H9 (cell line): Measurements from ENCODE around the gene SLC16A10. TPM values are rescaled to one million over a fixed set of nuclear protein-coding genes. Genes with fewer than 3 reads are reported as not detected.

Experiments used
- DNase-seq: peaks from one replicate; pipeline ENCODE4 v3.0.0-alpha.2; 2017
- H2AFZ ChIP-seq: one replicate; pipeline ENCODE4 v1.6.1; 2013; ENCODE audit warnings: mild to moderate bottlenecking, low read length, control low read depth, moderate library complexity
- H2AK5ac ChIP-seq: 2 replicates; pipeline ENCODE4 v1.6.1; 2013; ENCODE audit warnings: low read length, control low read depth, mixed read lengths; ENCODE audit not compliant: insufficient read length
- H2BK120ac ChIP-seq: one replicate; pipeline ENCODE4 v1.6.1; 2013; ENCODE audit warnings: low read depth, mild to moderate bottlenecking, low read length, control low read depth, inconsistent platforms; ENCODE audit not compliant: poor library complexity, severe bottlenecking
- H2BK12ac ChIP-seq: 2 replicates; pipeline ENCODE4 v1.6.1; 2013; ENCODE audit warnings: low read length, control low read depth, mixed read lengths, low read depth; ENCODE audit not compliant: insufficient read length
- H2BK15ac ChIP-seq: 2 replicates; pipeline ENCODE4 v1.6.1; 2013; ENCODE audit warnings: low read depth, low read length, control low read depth
- H2BK20ac ChIP-seq: one replicate; pipeline ENCODE4 v1.6.1; 2013; ENCODE audit warnings: low read depth, mild to moderate bottlenecking, low read length, control low read depth, inconsistent platforms; ENCODE audit not compliant: poor library complexity, severe bottlenecking
- H2BK5ac ChIP-seq: 2 replicates; pipeline ENCODE4 v1.6.1; 2013; ENCODE audit warnings: low read length, control low read depth, mixed read lengths; ENCODE audit not compliant: insufficient read length
- H3K14ac ChIP-seq: 2 replicates; pipeline ENCODE4 v1.6.1; 2013; ENCODE audit warnings: low read length, control low read depth; ENCODE audit not compliant: insufficient read depth
- H3K18ac ChIP-seq: 2 replicates; pipeline ENCODE4 v1.6.1; 2013; ENCODE audit warnings: low read depth, mild to moderate bottlenecking, mixed read lengths, low read length, control low read depth; ENCODE audit not compliant: insufficient read length
- H3K23ac ChIP-seq: 2 replicates; pipeline ENCODE4 v1.6.1; 2013; ENCODE audit warnings: low read length, control low read depth, mixed read lengths, low read depth; ENCODE audit not compliant: insufficient read length
- H3K23me2 ChIP-seq: 2 replicates; pipeline ENCODE4 v1.6.1; 2013; ENCODE audit warnings: low read depth, mild to moderate bottlenecking, mixed read lengths, low read length, control low read depth; ENCODE audit not compliant: insufficient read length, poor library complexity, severe bottlenecking
- H3K27ac ChIP-seq: 2 replicates; pipeline ENCODE4 v1.5.1; 2013; ENCODE audit warnings: low read length, control low read depth, mixed read lengths, low read depth; ENCODE audit not compliant: insufficient read length
- H3K27me3 ChIP-seq: 2 replicates; pipeline ENCODE4 v1.6.1; 2013; ENCODE audit warnings: low read length, control low read depth, inconsistent platforms; ENCODE audit not compliant: insufficient read depth
- H3K4ac ChIP-seq: 2 replicates; pipeline ENCODE4 v1.6.1; 2013; ENCODE audit warnings: low read depth, mild to moderate bottlenecking, control low read depth, inconsistent platforms, low read length, moderate library complexity
- H3K4me1 ChIP-seq: 2 replicates; pipeline ENCODE4 v1.6.1; 2013; ENCODE audit warnings: low read length, control low read depth, inconsistent platforms; ENCODE audit not compliant: insufficient read depth
- H3K4me2 ChIP-seq: 2 replicates; pipeline ENCODE4 v1.6.1; 2013; ENCODE audit warnings: low read length, control low read depth, mixed read lengths; ENCODE audit not compliant: insufficient read length, insufficient read depth
- H3K56ac ChIP-seq: 2 replicates; pipeline ENCODE4 v1.6.1; 2013; ENCODE audit warnings: low read depth, mild to moderate bottlenecking, mixed read lengths, low read length, control low read depth; ENCODE audit not compliant: insufficient read length
- H3K79me1 ChIP-seq: 2 replicates; pipeline ENCODE4 v1.6.1; 2013; ENCODE audit warnings: low read depth, mild to moderate bottlenecking, moderate library complexity, low read length, control low read depth, inconsistent platforms; ENCODE audit not compliant: insufficient read depth, poor library complexity, severe bottlenecking
- H3K79me2 ChIP-seq: 2 replicates; pipeline ENCODE4 v1.6.1; 2013; ENCODE audit warnings: low read length, control low read depth, inconsistent platforms; ENCODE audit not compliant: insufficient read depth
- H3K9ac ChIP-seq: 2 replicates; pipeline ENCODE4 v1.6.1; 2013; ENCODE audit warnings: low read length, control low read depth, mixed read lengths; ENCODE audit not compliant: insufficient read length; ENCODE audit errors: extremely low read depth
- H3K9me3 ChIP-seq: one replicate; pipeline ENCODE4 v1.6.1; 2013; ENCODE audit warnings: low read depth, low read length, inconsistent platforms; ENCODE audit not compliant: control insufficient read depth
- H3T11ph ChIP-seq: one replicate; pipeline ENCODE4 v1.6.1; 2013; ENCODE audit warnings: mild to moderate bottlenecking, low read length, control low read depth, inconsistent platforms
- H4K20me1 ChIP-seq: one replicate; pipeline ENCODE4 v1.6.1; 2013; ENCODE audit not compliant: control insufficient read depth, insufficient read length, insufficient read depth
- H4K5ac ChIP-seq: 2 replicates; pipeline ENCODE4 v1.6.1; 2013; ENCODE audit warnings: low read depth, mild to moderate bottlenecking, mixed read lengths, low read length, control low read depth; ENCODE audit not compliant: insufficient read length
- H4K8ac ChIP-seq: replicated peaks from 2 replicates; pipeline ENCODE4 v1.6.1; 2013; ENCODE audit warnings: low read length, control low read depth, mixed read lengths, low read depth; ENCODE audit not compliant: insufficient read length
- H4K91ac ChIP-seq: 2 replicates; pipeline ENCODE4 v1.6.1; 2013; ENCODE audit warnings: low read depth, mild to moderate bottlenecking, moderate library complexity, mixed read lengths, low read length, control low read depth; ENCODE audit not compliant: insufficient read length
- H3K27ac Mint-ChIP-seq, 3 experiments: 2 replicates in 2 of 3; 3 replicates in 1 of 3; pipeline ENCODE4 v1.8.0; 2020 to 2021; ENCODE audit warnings: mixed read lengths in 3 of 3, mild to moderate bottlenecking in 1 of 3, moderate library complexity in 1 of 3
- H3K27me3 Mint-ChIP-seq: 2 replicates; pipeline ENCODE4 v1.8.0; 2021; ENCODE audit warnings: low read depth, mild to moderate bottlenecking, moderate library complexity, mixed read lengths
- H3K36me3 Mint-ChIP-seq, 3 experiments: 2 replicates in 2 of 3; 3 replicates in 1 of 3; pipeline ENCODE4 v1.8.0; 2020 to 2021; ENCODE audit warnings: low read depth in 3 of 3, mixed read lengths in 3 of 3; ENCODE audit not compliant: insufficient read depth in 1 of 3
- H3K4me1 Mint-ChIP-seq, 2 experiments: 2 replicates each; pipeline ENCODE4 v1.8.0; 2020; ENCODE audit warnings: mixed read lengths in 2 of 2
- H3K4me3 Mint-ChIP-seq, 2 experiments: 2 replicates in 1 of 2; 3 replicates in 1 of 2; pipeline ENCODE4 v1.8.0; 2020 to 2021; ENCODE audit warnings: mild to moderate bottlenecking in 2 of 2, mixed read lengths in 2 of 2, moderate library complexity in 1 of 2
- H3K9me3 Mint-ChIP-seq, 2 experiments: 2 replicates in 1 of 2; 3 replicates in 1 of 2; pipeline ENCODE4 v1.8.0; 2020; ENCODE audit warnings: mild to moderate bottlenecking in 2 of 2, mixed read lengths in 2 of 2, moderate library complexity in 1 of 2
- WGBS: extraction: QIAGEN DNeasy Blood & Tissue Kit; methylation state at CpG from one replicate; pipeline ENCODE4 v1.1.7; 2013; ENCODE audit warnings: missing lambda C conversion rate, low lambda C conversion rate, mixed read lengths; ENCODE audit not compliant: insufficient read length; ENCODE audit errors: extremely low coverage; 5-methylcytosine and 5-hydroxymethylcytosine counted together
- total RNA-seq: library from RNA; stranded (reverse); gene quantifications from 2 replicates; pipeline ENCODE4 v1.2.1, GENCODE V29; 2021
- TF ChIP-seq, protein P1 (sequence below): fragments of 200-600 bp; sonication (generic); conservative IDR thresholded peaks from 3 replicates; pipeline ENCODE4 v1.8.0; 2021; ENCODE audit warnings: antibody characterized with exemption, mild to moderate bottlenecking

The SLC16A10 gene
- total RNA-seq, 1 experiment from 2014 or later = 11.4 TPM

DNA sequence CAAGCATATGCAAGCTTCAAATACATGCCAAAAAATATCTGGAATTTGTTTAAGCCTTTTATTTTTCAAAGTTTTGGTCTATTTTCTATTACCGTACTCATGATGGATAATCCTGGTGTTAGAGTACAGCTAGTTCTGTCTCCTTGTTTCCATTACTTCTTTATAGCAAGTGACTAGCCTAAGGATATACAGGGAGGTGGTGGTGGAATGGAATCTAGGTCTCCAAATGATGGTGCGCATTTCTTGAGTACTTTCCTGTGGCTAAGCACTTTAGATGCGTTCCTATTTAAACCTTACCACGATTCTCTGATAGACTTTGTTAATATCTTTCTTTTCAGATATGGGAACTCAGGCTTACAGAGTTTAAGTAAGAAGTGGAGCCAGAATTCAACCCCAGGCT lies 3.5 kb downstream of the SLC16A10 start:
- no peak overlapping the region for H4K91ac ChIP-seq
- Mint-ChIP-seq H3K4me1 (peaks cover 38 to 42% of the 10 kb centered on the region in 2 experiments), H3K27ac (no peak overlapping the region), H3K36me3 (peaks cover 0 to 8% (median 0%) of the 10 kb centered on the region in 3 experiments; a peak in 1 of 7 replicates), H3K9me3 (peaks cover 0 to 2% of the 10 kb centered on the region in 2 experiments; a peak in 2 of 5 replicates), H3K4me3 (no peak overlapping the region), H3K27me3 (peaks cover 27% of the 10 kb centered on the region)
- H3K4me2 ChIP-seq = no peak overlapping the region
- no peak overlapping the region for H2BK15ac ChIP-seq
- H4K5ac ChIP-seq = no peak overlapping the region
- H2BK20ac ChIP-seq = no peak overlapping the region
- H3K79me1 ChIP-seq = no peaks in the 10 kb centered on the region
- H3K18ac ChIP-seq = no peak overlapping the region
- H2BK5ac ChIP-seq = no peak overlapping the region
- no peak overlapping the region for H2BK12ac ChIP-seq
- WGBS = no CpG with 5 or more reads among the region's 4 CpGs
- no peaks in the 10 kb centered on the region for H4K20me1 ChIP-seq
- H3K23ac ChIP-seq = no peak overlapping the region
- H3K14ac ChIP-seq = no peak overlapping the region
- DNase-seq = no peak
- no peak overlapping the region for H3K56ac ChIP-seq
- H2AK5ac ChIP-seq = no peak overlapping the region
- H3T11ph ChIP-seq = no peak overlapping the region
- no peaks in the 10 kb centered on the region for H3K27me3 ChIP-seq
- H3K9ac ChIP-seq = no peak overlapping the region
- H3K79me2 ChIP-seq = peaks cover 2% of the 10 kb centered on the region; the same call in 1 of the 2 replicates
- H4K8ac ChIP-seq = no peak overlapping the region
- H3K4me1 ChIP-seq = peaks cover 6% of the 10 kb centered on the region; the same call in 1 of the 2 replicates
- no peak overlapping the region for H3K27ac ChIP-seq
- no peak overlapping the region for H2AFZ ChIP-seq
- no peaks in the 10 kb centered on the region for H3K9me3 ChIP-seq
- H3K4ac ChIP-seq = no peak overlapping the region
- peaks cover 11% of the 10 kb centered on the region for H3K23me2 ChIP-seq
- TF ChIP-seq, protein P1, sequence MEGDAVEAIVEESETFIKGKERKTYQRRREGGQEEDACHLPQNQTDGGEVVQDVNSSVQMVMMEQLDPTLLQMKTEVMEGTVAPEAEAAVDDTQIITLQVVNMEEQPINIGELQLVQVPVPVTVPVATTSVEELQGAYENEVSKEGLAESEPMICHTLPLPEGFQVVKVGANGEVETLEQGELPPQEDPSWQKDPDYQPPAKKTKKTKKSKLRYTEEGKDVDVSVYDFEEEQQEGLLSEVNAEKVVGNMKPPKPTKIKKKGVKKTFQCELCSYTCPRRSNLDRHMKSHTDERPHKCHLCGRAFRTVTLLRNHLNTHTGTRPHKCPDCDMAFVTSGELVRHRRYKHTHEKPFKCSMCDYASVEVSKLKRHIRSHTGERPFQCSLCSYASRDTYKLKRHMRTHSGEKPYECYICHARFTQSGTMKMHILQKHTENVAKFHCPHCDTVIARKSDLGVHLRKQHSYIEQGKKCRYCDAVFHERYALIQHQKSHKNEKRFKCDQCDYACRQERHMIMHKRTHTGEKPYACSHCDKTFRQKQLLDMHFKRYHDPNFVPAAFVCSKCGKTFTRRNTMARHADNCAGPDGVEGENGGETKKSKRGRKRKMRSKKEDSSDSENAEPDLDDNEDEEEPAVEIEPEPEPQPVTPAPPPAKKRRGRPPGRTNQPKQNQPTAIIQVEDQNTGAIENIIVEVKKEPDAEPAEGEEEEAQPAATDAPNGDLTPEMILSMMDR = no peak
- no peak overlapping the region for H2BK120ac ChIP-seq
